Activated T-cell treated with anti-CD3 and anti-CD28 coated beads for 1 hour (primary cell): ENCODE results near the gene AKT2.
"Not testable (repeated sequence)": the region's sequence is repeated elsewhere in the genome, so short reads cannot be mapped to it uniquely, and the experiment has no call there.

Source experiments
- DNase-seq: peaks from one replicate; pipeline ENCODE4 v3.0.0-alpha.2; 2020; ENCODE audit warnings: low read depth

Gene AKT2

DNA sequence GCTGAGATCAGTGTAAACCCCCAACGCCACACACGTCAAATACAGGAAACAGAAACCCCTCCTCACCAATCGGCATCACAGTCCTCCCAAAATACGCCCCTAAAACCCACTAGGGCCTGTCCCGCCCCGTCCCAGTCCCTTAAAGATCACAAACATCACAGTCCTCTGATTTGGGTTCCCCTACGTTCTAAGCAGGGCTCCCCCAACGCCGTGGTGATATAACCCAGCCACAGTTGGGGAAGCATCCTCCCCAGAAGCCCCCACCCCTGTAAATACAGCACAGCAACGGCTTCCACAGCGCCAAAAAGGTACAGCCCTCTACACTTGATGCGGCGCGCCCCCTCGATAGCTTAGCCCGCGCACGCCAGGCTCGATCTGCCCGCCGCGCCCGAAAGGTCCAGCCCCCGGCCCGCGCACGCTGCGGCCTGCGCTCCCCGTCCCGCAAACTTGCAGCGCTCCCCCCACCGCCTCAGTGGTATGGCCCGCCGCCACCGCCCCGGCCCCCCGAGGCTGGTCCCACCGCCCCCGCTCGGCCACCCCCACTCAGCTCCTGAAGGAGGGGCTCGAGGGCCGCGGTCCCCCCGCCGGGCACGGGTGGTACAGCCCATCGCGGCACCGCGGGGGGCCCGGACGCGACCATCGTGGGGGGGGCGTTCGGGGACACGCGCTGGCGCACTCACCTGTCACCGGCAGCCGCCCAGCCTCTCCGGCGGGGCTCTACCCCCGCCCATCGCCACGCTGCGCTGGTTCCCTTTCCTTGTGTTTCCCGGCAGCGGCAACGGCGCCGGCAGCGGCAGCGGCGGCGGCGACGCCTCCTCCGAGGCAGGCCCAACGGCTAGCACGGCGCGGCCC, at the start of gene AKT2:
Gene AKT2 (minus strand): TSS at position 845 of the 852 bp plus-strand sequence. CDS start 20,078 bp downstream, outside the sequence.
- DNase-seq: peak; percentile 60

- DNase-seq: not testable (repeated sequence)
These were observed 47.9 kb upstream of the AKT2 start for GRCh38 chr19:40333083-40333482.

DNA sequence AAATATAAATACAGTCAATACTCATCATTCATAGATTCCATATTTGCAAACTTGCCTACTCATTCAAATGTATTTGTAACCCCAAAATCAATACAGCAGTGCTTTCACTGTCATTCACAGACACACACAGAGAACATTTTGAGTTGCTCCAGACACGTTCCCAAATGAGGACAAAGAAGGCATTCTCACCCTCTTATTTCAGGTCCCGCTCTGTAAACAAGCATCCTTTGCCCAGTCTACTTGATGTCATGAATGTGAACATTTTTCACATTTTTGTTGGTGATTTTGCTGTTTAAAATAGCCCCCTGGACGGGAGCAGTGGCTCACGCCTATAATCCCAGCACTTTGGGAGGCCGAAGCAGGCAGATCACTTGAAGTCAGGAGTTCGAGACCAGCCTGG, 47.5 kb upstream of the AKT2 start:
- DNase-seq: no peak

- no peak for DNase-seq
These were observed 45.9 kb upstream of the AKT2 start for GRCh38 chr19:40331052-40331451.

DNA sequence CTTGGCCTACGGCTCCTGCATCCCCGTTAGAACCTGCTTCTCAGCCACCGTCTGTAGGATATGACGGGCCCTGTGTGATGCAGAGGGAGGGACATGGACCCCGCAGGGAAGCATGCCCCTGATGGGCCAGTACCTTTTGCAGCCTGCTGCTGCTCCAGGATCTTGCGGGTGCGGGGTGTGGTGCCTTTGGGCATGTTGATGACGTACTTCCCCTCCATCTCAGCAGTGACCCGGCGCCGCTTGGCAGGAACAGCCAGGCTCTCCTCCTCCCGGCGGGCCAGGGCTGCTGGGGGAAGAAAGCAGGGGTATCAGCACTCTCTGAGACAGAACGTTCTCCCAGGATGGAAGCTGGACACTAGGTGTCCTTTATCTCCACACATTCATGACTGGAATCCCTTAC, 41.1 kb upstream of the AKT2 start:
- no peak for DNase-seq

GRCh38 chr19:40323705-40324104, 38.6 kb upstream of the AKT2 start:
- DNase-seq: no peak

- DNase-seq: no peak
These were observed 37.9 kb upstream of the AKT2 start for GRCh38 chr19:40322951-40323615.

- no peak for DNase-seq
These were observed 37.1 kb upstream of the AKT2 start for GRCh38 chr19:40322271-40322610.

DNA sequence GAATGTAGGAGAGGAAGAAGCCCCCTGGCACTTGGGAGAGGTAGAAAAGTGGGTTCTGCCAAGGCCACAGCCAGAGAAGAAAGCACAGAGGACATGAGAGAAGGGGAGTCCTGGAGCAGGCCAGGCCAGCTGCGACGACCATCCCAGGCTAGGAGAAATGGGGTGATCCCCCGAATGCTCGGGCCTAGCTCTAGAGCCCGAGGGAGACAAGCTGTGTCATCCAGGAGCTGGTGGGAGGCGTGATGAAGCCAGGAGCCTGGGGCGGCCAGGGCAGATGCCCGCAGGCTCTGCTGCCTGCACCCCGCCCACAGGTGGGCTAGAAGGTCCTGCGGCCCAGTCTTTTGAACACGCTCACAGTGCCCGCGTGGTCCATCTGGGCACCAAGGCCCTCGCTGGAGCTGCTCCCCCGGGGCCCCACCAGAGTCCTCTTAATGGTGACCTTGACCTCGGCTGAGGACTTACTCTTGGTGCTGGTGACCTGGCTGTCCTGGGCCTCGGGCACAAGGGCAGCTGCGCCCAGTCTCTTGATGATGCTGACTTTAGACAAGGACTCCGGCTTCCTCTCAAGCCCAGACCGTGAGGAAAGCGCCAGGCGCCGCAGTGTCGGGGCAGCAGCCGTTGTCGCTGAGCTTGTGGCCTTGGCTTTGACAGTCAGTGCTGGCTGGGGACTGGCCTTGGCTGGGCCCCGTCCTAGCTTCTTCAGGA, 36.6 kb upstream of the AKT2 start:
- no peak for DNase-seq

DNA sequence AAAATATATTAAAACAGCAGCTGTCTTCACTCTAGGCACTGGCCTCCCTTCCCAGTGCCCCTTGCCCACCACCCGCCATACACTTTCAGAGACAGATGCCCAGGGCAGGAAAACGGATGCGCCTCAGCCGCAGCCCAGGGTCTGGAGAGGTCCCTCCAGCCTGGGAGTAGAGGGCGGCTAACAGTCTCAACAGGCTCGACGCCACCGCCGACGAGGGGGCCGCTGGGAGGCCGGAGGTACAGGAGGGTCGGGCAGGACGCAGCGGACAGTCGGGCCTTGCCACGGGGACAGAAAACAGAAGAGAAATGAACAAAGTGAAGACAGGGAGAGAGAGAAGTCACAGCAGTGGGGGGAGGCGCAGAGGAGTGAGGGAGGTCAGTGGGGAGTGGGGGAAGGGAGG, 35.9 kb upstream of the AKT2 start:
- no peak for DNase-seq

- DNase-seq: no peak
These were observed 35.4 kb upstream of the AKT2 start for GRCh38 chr19:40320558-40320935.

- no peak for DNase-seq
These were observed 32.2 kb upstream of the AKT2 start for GRCh38 chr19:40317338-40317737.

GRCh38 chr19:40315812-40316470, 30.8 kb upstream of the AKT2 start:
- no peak for DNase-seq

GRCh38 chr19:40314656-40315055, 29.5 kb upstream of the AKT2 start:
- no peak for DNase-seq

DNA sequence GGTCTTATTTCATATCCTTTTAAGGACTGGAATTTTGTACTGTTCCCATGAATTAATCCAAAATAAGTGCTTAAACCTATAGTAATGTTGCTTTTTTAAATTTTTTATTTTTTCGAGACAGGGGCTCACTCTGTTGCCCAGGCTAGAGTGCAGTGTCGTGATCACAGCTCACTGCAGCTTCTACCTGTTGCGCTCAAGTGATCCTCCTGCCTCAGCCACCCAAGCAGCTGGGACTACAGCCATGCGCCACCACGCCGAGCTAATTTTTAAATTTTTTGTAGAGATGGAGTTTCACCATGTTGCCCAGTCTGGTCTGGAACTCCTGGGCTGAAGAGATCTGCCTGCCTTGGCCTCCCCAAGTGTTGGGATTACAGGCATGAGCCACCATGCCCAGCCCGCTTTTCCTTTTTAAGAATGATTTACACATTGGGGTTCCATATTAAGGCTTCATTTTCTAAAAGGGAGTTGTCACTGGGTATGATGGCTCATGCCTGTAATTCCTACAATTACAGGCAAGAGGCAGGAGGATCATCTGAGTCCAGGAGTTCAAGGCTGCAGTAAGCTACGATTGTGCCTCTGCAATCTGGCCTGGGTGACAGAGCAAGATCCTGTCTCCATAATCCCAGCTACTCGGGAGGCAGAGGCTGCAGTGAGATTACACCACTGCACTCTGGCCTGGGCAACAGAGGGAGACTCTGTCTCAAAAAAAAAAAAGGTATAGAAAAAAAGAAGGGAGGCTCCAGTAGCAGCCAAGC, 28.3 kb upstream of the AKT2 start:
- no peak for DNase-seq

DNA sequence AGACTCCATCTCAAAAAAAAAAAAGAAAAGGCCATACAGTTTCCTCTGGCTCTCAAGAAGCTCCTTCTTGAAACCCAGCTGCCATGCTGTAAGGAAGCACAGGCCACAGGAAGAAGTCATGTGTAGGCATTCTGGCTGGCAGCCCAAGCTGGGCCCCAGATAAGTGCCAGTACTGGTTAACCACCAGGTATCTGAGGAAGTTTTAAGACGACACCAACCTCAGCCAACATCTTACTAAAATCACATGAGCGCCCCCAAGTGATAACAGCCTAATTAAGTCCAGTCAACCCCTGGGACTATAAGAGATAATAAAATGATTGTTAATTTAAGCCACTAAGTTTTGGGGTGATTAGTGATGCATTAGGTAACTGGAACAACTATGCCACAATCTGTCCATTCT, 27.4 kb upstream of the AKT2 start:
- no peak for DNase-seq

DNA sequence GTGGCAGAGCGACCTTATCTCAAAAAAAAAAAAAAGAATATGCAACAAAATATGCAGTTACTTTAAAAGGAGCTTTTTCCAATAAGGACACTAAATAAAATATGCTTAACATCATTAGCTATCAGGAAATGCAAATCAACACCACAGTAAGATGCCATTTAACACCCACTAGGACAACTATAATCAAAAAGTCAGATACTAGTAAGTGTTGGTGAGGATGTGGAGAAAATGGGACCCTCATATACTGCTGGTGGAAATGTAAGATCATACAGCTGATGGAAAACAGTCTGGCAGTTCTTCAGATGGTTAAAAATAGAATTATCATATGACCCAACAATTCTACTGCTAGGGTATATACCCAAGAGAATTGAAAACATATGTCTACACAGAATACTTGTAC, 24.5 kb upstream of the AKT2 start:
- DNase-seq: no peak

DNA sequence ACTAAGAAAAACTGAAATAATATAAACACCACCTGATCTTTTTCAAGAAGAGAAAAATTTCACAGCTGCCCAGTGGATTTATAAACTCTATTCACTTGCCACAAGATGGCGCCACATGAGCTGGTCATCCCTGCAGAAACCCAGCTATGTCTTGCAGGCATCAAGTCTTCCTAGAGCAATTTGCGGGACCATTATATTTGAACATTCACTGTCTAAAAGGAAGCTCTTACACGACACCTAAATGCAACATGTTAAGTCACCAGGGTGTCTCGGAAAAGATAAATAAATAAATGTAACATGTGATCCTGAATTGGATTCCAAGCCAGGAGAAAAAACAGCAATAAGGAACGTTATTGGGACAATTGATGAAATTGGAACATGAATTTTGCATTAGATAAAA, 20.3 kb upstream of the AKT2 start:
- DNase-seq: peak; percentile 70

- no peak for DNase-seq
These were observed 19.2 kb upstream of the AKT2 start for GRCh38 chr19:40304306-40304705.

DNA sequence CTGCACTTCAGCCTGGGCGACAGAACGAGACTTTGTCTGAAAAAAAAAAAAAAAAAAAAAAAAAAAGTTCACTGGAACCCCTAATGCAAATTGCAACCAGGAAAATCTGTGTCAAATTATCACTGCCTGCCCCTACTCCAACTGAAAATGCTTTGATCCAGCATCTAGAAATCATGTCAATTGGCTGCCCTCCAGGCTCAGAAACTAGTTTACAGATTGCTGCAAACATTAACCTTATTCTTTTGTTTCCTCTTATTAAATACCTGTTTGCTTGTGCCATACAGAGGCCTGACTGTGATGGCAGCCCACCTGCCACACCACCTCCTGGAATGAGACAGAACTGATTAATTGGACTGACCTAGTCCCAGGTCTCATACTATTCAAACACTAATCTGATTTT, 18.6 kb upstream of the AKT2 start:
- DNase-seq: no peak

- DNase-seq: no peak
These were observed 17.3 kb upstream of the AKT2 start for GRCh38 chr19:40302224-40303011.
